Measurements from ENCODE around the gene OTUB1.

Gene OTUB1

DNA sequence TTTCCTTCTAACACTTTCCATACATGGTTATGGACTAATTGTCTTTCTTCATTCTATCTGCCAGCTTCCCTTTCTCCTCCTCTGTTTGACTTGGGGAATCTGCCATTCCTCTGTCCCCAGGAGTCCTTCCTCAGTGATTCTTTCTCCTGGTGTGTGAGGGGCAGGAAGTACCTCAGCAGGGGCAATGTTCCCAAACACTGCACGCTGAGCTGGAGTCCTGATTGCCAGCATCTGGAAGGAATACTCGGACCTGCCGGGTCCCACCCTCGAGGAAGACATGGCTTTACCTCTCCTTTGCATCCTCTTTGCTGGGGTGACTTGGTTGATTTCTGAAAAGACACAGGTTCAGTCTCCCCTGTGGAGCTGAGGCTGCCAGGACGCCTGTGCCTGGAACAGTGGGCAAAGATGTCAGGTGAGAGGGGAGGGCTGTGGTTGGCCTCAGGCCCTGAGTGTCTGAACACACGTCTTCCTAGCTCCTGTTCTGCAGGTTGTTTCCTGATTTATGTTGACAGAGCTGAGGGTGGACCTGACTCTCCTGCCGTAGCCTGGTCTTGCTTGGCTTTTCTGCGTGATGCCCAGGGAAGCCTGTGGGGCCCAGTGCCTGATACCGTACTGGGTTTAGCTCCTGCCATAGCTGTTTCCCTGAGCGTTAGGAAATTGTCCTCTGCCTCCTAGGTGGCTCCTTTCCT lies 7.5 kb upstream of the OTUB1 start:
- no peak for DNase-seq (ENCODE audit: low spot score)

DNA sequence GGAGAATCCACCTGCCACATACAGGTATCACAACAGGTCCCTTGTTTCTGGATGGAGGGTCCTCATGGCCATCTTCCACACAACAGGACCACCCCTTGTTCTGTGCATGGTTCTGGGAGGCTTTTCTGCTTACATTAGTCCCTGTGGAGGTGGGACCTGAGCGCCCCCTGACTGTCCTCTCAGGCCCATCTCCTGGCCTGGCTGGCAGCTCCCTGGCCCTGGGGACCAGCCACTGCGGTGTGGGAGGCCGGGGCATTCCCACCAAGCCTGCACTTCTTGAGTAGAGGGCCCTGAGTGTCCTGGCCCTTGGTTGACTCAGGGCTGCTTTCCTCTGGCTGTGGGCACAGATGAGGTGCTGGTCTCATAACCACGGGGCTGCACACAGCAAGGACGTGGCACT lies 6.8 kb upstream of the OTUB1 start:
- DNase-seq (ENCODE audit: low spot score): no peak

DNA sequence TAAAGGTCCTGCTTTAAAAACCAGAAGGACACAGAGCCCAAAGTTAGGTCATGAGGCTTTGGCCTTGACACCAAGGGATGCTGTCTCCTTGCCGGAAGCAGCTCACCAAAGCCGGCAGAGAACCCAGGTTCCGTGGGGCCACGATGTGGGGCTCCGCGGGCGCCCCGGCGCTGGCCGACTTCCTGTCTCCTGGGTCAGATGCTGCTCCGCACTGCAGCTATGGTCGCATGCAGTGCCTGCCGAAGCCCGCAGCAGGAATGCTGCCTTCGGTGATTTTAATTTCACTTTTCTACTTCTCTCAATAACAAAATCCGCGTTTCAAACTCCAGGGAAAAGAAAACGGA lies 454 bp upstream of the OTUB1 start:
- peak; percentile 71 for DNase-seq (ENCODE audit: low spot score)

DNA sequence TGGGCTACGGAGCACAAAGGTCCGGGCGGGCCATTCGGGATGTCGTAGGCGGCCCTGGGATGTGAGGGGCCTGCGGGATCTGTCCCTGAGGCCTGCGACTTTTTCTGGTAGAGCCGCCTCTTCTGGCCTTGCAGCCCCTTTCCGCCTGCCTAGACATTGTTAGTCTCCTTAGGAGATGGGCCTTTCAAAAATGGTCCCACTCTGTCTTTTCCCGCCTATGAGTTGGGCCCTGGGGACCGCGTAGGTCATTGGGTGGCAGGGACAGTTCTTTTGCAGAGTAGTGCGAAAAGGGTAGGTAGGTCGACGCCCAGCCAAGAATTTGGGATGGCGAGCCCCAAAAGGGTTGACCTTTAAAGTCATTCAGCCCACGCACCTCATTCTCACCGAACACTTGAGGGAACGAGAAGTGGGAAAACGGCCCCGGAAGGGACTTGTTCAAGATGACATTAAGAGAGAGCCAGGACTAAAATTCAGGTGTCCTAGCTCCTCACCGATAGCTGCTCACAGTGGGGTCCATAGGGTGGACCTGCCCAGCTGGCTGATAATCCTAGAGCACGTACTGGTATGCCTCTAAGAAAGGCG lies 785 bp downstream of the OTUB1 start:
- no peak for DNase-seq (ENCODE audit: low spot score)

DNA sequence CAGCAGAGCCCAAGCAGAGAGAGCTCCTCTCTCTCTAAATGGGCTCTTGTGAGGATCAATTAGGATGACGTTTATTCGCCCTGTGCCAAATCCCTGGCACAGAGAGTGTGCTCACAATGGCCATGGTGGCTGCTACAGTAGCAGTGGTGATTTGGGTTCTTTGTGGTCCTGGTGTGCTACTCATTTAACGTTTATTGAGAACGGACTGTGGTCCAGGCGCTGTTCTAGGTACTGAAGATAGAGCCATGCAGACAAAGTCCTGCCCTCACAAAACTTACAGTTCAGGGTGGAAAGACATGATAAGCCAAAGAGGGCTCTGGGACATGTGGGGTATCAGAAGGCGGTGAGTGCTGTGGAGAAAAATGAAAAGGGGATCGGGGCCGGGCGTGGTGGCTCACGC lies 5.3 kb downstream of the OTUB1 start:
- no peak for DNase-seq (ENCODE audit: low spot score)

DNA sequence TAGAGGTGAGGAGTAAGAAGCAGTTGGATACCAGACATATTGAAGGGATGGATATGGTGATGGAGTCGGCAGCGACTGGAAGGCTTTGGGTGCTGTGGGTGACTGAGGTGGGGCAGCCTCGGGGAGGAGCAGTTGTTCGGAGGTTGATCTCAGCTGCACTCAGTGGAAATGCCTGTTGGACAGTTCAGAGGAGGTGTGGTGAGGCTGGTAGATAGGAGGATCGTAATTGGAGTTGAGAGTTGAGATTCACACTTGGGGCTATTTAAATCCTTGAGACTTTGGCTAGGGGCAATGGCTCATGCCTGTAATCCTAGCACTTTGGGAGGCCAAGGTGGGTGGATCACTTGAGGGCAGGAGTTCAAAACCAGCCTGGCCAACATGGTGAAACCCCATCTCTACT lies 6.9 kb downstream of the OTUB1 start:
- no peak for DNase-seq (ENCODE audit: low spot score)

DNA sequence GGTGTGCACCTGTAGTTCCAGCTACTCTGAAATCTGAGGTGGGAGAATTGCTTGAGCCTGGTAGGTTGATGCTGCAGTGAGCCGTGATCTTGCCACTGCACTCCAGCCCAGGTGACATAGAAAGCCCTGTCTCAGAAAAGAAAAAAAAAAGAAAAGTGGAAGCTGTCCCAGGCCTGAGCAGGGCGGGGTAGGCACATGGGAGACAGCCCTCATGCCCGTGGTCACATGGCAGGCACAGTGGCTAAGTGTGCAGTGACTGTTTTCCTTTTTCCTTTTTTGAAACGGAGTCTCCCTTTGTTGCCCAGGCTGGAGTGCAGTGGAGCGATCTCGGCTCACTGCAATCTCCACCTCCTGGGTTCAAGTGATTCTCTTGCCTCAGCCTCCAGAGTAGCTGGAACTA lies 7.8 kb downstream of the OTUB1 start:
- no peak for DNase-seq (ENCODE audit: low spot score)

DNA sequence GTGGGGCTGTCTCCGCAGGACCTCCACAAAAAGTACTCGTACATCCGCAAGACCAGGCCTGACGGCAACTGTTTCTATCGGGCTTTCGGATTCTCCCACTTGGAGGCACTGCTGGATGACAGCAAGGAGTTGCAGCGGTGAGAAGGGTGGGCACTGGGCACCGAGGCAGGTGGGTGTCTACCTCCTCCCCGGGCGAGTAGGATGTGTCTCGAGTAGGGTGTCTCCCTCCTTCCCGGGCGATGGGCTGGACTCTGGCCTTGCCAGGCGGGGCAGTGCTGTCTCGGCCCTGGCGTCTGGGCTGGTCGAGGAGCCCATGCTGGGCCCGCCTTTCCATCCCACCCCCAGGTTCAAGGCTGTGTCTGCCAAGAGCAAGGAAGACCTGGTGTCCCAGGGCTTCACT lies 10.3 kb downstream of the OTUB1 start:
- no peak for DNase-seq (ENCODE audit: low spot score)

DNA sequence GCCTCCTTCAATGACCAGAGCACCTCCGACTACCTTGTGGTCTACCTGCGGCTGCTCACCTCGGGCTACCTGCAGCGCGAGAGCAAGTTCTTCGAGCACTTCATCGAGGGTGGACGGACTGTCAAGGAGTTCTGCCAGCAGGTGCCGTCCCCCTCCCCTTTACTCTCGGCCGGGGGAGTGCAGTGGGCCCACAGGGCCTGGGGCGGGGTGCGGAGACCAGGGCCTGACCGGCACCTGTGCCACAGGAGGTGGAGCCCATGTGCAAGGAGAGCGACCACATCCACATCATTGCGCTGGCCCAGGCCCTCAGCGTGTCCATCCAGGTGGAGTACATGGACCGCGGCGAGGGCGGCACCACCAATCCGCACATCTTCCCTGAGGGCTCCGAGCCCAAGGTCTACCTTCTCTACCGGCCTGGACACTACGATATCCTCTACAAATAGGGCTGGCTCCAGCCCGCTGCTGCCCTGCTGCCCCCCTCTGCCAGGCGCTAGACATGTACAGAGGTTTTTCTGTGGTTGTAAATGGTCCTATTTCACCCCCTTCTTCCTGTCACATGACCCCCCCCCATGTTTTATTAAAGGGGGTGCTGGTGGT lies 11.0 kb downstream of the OTUB1 start:
- no peak for DNase-seq (ENCODE audit: low spot score)

DNA sequence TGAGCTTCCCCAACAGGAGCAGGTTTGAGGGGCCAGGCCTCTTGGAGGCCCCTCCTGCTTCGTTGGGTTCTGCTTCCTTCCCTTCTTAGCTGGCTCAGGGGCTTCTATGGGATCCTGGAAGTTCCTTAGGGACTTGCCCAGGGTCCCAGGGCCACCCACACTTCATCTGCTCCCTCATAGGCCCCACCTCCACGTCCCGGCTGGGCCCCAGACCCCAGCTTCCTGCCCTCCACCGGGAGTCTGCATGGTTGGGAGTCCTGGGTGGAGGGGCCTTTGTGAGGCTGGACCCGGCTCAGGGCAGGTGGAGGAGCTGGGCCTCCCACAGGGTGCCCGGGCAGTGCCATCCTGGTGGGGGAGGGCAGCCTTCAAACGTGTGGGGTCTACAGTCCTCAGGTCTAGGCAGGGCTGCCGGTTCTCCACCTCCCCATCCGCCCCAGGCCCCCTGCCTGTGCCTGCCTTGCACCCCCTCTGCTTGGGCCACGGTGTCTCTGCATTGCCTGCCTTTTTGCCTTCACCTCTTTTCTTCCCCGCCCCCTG lies 11.6 kb downstream of the OTUB1 start:
- no peak for DNase-seq (ENCODE audit: low spot score)

DNA sequence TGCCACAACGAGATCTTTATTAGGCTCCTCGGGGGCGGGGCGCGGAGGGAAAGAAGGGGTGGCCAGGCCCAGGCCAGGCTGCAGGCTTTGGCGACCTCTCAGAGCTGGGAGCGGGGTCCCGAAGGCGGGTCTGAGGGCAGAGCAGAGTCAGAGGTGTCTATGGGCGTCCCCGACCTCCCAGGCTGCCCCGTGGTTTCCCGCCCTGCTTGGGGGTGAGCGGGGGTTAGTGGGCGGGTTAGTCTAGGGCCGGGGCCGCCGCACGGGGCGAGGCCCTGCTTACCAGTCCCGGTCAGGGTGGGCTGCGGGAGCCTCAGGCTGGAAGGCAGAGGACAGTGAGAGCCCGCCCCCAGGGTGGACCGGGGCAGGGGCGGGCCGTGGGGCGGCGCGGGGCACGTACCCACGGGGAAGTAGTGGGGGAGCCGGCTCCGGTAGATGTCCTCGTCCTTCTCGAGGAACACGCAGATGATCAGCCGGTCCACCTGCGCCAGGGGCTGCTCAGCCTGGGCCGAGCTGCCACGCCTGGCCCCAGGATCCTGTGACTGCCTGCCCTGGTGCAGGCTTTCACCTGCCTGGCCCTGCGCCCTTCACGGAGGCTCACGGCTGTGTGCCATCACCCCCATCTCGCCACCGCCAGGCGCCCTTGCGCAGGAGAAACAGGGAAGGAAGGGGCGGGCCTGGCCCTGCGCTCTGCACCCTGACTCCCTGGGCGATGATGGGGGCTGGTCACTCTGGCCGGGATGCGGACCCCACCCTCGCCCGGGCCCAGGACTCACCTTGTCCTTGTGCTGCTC lies 12.5 kb downstream of the OTUB1 start:
- no peak for DNase-seq (ENCODE audit: low spot score)

DNA sequence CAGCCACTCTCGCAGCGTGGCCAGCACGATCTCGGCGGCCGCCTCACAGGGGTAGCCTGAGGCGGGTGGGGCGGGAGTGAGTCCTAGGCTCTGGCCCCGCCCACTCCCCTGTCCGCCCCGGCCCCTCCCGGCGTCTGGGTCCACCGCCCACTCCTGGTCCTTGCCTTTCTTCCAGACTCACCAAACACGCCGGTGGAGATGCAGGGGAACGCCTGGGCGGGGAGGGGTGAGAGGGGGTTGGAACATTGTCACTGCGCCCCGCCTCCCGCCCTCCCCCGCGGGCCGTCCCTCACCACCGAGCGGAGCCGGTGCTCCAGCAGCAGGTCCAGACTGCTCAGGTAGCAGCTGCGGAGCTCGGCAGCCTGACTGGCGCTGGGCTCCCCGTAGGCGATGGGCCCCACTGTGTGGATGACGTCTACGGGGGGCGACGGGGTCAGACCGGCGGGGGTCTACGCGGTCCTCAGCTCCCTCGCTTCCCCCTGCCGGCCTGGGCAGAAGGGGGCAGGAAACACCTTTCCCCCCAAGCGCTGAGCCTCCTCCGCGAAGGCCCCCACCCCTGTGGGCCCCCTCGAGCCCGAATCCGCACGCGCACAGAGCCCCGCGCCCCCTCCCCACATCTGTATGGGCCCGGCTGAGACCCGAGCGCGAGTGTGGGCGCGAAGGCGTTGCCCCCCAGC lies 13.2 kb downstream of the OTUB1 start:
- DNase-seq (ENCODE audit: low spot score): peak; percentile 33

DNA sequence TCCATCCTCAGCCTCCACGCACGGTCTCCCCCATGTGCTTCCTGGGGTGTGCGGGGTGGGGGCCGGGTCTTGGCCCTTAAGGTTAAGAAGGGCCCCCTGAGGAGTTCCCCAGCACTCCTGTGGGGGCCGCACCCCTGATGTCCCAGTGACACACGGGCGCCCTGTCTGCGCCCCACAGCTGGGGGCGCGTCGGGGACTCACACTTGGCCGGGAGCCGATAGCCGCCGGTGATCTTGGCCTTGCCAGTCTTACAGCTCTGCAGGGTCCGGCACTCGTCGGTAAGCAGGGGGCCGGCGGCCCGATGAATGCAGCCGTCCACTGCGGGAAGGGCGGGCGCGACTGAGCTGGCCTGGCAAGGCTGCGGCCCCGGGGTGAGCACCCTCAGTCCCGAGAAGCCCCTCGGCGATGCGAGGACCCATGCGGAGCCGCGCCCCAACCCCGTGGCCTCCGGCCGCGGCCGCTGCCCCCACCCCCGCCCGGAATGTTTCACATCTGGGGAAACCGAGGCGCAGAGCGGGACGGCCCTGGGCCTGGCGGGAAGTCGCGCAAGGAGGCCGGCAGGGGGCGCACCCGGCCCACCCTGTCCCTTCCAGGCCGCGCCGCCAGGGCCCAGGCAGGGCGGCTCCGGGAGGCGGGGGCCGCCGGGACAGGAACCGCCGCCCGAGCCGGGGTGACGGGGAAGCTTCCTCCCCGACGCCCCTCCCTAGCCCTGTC lies 13.9 kb downstream of the OTUB1 start:
- peak; percentile 72 for DNase-seq (ENCODE audit: low spot score)

DNA sequence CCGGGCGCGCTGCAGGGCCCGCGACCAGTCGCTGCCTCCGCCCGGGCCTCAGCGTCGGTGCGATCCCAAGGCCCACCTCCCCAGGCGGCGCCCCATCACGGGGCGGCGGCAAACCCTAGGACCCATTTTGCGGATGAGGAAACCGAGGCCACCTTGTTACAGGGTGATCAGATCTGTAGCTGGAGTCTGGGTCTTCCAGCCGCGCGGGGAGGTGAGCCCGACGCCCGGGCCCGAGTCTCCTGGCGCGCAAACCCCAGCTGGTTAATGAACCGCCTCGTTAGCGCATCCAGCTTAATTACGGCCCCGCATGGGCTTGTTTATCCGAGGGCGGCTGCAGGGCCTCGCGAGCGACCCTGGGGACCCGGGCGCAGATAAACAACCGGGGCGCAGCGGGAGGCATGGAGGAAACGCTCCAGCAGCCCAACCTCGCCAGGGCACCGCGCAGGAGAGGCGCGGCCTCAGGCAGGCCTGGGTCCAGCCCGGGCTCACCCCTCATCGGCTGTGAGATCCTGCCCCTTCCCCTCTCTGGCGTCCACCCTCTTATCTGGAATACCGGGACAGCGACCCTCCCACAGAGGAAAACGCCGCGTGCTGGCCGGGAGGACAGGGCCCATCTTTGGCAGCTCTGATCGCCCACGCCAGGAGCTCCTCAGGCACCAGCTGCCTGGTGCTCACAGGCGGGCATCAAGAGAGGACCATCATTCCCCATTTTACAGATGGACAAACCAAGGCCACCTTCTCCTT lies 14.7 kb downstream of the OTUB1 start:
- DNase-seq (ENCODE audit: low spot score): no peak

DNA sequence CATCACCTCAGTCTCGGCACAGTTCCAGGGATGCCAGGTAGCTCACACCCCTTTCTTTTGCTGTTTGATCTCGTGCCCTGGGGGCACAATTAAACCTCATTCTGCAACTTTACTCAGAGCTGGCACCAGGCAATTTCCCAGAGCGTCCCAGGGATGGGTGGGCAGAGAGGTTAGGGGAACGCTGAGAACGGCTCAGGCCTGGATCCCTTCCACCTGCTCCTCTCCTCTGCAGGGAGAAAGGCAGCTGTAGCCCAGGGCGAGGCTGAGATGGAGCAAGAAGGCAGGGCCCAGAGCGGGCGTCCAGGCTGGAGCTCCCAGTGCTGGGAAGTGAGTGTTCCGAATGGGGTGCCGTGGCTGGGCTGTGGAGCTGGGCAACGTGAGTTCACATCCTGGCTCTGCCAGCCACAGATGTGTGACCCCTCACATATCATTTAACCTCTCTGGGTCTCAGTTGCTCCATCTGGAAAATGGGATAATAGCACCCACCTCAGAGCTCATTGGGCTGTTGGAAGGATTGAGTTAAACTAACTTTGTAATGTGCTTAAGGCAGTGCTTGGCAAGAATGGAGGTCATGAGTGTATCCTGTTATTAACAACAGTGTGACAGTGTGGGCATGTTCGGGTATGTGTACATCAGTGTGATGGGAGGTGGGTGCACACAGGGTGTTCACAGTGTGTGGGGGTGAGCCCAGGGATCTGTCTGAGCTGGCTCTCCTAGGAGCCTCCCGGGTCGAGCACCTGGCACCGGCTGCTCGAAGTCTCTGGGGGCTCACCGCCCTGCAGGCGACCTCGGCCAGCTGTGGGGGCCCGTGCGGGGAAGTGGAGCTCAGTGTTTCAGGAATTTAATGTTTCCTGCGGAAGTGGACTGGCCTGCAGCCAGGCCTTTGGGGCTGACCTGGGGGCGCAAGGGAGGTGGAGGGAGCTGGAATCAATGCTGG lies 15.5 kb downstream of the OTUB1 start:
- DNase-seq (ENCODE audit: low spot score): no peak

DNA sequence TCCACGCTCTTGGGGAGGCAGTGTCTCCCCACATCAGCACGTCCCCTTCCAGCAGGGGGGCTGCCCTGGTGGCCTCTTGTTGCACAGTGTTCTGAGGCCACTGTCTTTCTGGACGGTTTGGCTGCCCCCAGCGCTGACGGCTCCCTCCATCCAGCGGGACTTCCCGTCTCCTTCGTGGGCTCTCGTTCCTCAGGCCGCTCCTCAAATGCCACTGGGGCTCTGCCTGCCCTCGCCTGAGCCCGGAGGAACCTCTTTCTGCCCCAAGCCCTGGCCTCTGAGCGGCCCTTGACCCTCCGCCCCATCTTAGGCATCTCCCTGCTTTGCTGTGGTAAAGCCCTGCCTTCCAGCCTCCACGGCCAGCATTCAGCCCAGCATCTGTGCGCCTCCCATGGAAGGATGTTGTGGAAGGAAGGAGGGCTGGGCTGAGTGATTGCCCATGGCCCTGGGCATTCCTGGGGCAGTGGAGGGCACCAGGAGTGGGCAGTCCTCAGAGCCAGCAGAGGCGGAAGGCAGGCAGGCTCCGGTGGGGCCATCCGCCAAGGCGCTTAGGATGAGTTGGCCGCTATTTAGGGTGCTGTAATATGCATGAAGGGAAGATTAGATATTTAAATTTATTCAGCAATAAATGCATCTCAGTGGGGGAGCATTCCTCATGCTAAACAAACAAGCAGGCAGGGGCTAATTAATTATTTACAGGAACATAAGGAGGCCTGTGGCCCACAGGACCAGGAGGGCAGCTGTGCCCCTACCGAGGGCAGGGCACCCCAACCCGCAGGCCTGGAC lies 17.8 kb downstream of the OTUB1 start:
- DNase-seq (ENCODE audit: low spot score): no peak

DNA sequence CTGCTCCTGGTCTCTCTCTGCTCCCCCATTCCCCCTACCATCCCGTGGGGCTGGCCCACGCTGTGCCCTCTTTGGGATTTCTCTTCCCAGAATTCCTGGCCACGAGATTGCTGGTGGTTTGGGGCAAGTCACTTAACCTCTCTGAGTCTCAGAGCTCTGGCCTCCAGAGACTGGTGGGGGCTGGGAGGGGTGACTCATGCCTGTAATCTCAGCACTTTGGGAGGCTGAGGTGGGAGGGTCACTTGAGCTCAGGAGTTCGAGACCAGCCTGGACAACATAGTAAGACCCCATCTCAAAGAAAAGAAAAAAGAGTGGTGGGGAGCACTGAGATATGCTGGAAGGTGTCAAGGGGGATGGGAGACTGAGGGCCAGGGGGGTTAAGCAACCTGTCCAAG lies 18.3 kb downstream of the OTUB1 start:
- no peak for DNase-seq (ENCODE audit: low spot score)

DNA sequence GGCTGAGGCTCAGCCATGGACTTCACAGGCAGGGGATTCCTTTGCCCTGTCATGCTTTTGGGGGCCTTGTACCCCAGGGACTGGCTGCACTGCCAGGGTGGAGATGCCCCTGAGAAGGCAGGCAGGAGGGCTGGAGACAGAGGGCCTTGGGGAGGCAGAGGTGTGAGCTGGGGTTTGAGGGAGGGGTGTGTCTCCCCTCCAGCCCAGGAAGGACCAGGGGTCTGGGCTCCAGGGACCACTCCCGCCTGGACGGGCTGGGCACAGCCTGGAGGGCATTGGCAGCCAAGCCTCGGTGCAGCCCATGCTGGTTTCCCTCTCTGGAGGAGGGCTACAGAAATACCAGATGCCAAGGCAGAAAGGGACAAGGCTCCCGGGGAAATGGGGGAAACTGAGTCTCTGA lies 19.5 kb downstream of the OTUB1 start:
- DNase-seq (ENCODE audit: low spot score): no peak

DNA sequence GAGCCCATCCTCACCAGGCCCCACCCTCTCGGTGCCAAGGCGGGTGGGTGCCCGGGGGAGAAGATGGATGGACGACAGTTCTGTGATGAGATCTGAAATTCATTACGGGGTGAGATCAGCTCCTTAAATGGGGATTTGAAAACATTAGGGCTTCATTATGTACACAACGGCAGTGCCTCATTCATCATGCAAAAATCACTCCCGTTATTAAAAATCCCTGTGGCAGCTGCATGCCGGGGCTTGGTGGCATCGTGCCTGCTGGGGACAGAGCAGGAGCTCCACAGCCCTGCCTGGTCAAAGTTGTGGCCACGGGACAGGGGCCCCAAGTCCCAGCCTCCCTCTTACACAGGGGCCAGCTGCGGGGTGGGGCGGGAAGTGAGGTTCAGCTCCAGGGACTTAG lies 20.2 kb downstream of the OTUB1 start:
- no peak for DNase-seq (ENCODE audit: low spot score)

Data from CD4-positive, alpha-beta T cell treated with Interleukin-6 at 100 ng/mL for 8 hours (primary cell).